ENCODE measurements around the gene E4F1.
"Not testable (repeated sequence)": the region's sequence is repeated elsewhere in the genome, so short reads cannot be mapped to it uniquely, and the experiment has no call there.

E4F1 gene

GRCh38 chr16:2244926-2245795, 21.8 kb downstream of the E4F1 start:
- no peak for DNase-seq

GRCh38 chr16:2246301-2246885, 23.0 kb downstream of the E4F1 start:
- DNase-seq = no peak

- DNase-seq = no peak
Measured at GRCh38 chr16:2250652-2251295, 27.4 kb downstream of the E4F1 start.

- DNase-seq = peak; percentile 93 to 96
Measured at GRCh38 chr16:2251296-2252111, 28.1 kb downstream of the E4F1 start, which contains the start of gene ECI1. Gene ECI1, minus strand, starts transcription at chr16:2251587. Its CDS starts 21 bp downstream, at chr16:2251566.

GRCh38 chr16:2252806-2253148, 29.4 kb downstream of the E4F1 start:
- no peak for DNase-seq

- DNase-seq = no peak
Measured at GRCh38 chr16:2253293-2253692, 29.9 kb downstream of the E4F1 start.

GRCh38 chr16:2256531-2257140, 33.2 kb downstream of the E4F1 start:
- DNase-seq = no peak

- no peak for DNase-seq
Measured at GRCh38 chr16:2257726-2258125, 34.3 kb downstream of the E4F1 start.

- not testable (repeated sequence) for DNase-seq
Measured at GRCh38 chr16:2258530-2258929, 35.1 kb downstream of the E4F1 start.

- DNase-seq = no peak
Measured at GRCh38 chr16:2260250-2260649, 36.9 kb downstream of the E4F1 start.

- not testable (repeated sequence) for DNase-seq
Measured at GRCh38 chr16:2263026-2263425, 39.6 kb downstream of the E4F1 start.

GRCh38 chr16:2266887-2267286, 43.5 kb downstream of the E4F1 start:
- not testable (repeated sequence) for DNase-seq

GRCh38 chr16:2267505-2267912, 44.1 kb downstream of the E4F1 start:
- DNase-seq = peak in 1 of 2 experiments; percentile 73

GRCh38 chr16:2267913-2268666, 44.7 kb downstream of the E4F1 start, which contains the start of gene RNPS1:
Gene RNPS1, minus strand, starts transcription at chr16:2268126. Its CDS starts 3,483 bp downstream, at chr16:2264643.
- peak; percentile 91 to 98 for DNase-seq

- DNase-seq = no peak
Measured at GRCh38 chr16:2270070-2270462, 46.7 kb downstream of the E4F1 start.

GRCh38 chr16:2270588-2271470, 47.4 kb downstream of the E4F1 start:
- DNase-seq = no peak

GRCh38 chr16:2271848-2272461, 48.6 kb downstream of the E4F1 start:
- no peak for DNase-seq

- no peak for DNase-seq
Measured at GRCh38 chr16:2273484-2273883, 50.1 kb downstream of the E4F1 start.

- DNase-seq = no peak
Measured at GRCh38 chr16:2273931-2274330, 50.5 kb downstream of the E4F1 start.

Measured in NCI-H1930 (cell line).